Measurements from ENCODE around the gene PKDCC.

DNA sequence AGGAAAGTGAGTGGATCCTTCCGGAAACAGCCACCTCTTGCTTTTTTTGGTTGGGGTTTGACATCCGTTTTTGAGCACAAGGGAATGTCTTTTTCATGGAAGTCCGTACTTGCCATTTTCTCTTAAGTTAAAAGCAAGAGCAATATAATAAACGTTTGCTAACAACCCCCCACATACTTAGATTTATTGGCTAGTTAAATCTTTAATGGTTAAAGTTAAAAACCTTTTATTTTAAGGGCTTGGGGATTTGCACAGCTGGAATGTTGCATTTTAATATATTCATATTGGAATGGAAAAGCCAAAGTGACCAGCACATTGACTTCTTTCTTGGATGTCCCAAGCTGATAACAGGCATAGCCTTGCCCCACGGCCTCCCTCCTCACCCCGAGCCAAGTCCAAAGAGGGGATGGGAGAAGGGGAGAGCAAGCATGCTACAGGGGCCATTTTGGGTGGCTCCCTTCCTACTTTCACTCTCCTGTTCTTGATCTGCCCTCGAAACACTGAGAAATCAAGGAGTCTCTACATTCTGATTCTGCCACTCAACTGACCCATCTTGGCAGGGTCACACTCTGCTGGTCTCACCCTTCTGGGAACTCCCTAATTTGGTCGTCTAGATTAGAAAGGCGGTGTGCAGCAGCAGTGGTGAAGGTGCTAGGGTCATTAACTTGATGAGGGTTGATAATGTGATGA, 48.1 kb upstream of the PKDCC start:
- TF ChIP-seq EP300 (IDR thresholded peaks at IDR 0.05) = no peak
- TF ChIP-seq, protein P1, sequence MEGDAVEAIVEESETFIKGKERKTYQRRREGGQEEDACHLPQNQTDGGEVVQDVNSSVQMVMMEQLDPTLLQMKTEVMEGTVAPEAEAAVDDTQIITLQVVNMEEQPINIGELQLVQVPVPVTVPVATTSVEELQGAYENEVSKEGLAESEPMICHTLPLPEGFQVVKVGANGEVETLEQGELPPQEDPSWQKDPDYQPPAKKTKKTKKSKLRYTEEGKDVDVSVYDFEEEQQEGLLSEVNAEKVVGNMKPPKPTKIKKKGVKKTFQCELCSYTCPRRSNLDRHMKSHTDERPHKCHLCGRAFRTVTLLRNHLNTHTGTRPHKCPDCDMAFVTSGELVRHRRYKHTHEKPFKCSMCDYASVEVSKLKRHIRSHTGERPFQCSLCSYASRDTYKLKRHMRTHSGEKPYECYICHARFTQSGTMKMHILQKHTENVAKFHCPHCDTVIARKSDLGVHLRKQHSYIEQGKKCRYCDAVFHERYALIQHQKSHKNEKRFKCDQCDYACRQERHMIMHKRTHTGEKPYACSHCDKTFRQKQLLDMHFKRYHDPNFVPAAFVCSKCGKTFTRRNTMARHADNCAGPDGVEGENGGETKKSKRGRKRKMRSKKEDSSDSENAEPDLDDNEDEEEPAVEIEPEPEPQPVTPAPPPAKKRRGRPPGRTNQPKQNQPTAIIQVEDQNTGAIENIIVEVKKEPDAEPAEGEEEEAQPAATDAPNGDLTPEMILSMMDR (IDR thresholded peaks at IDR 0.05) = no peak

Measured in ovary (tissue), 3 donors.